GM04504 (cell line): ENCODE data around the gene DACH2.

Experiments
- DNase-seq: peaks from one replicate; pipeline ENCODE4 v3.0.0-alpha.2; 2012; ENCODE audit warnings: low read depth

The DACH2 gene

DNA sequence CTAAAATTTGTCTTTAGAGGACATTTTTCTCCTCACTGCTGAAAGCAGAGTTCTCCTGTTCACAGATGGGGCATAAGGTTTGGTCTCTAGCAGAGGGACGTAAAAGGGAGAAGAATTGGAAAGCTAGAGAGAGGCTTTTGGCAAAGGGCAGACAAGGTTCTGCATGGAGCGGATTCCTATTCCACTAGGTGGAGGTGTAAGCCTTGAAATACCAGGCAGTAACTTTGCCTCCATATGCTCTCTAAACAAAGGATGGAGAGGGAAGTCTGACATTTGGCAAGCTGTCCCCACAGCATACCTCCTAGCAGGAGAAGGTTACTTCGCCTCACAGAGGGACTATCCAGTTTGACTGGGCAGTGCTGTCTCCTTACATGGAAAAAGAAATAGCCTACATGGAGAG lies 174.7 kb downstream of the DACH2 start:
- DNase-seq, result no peak

DNA sequence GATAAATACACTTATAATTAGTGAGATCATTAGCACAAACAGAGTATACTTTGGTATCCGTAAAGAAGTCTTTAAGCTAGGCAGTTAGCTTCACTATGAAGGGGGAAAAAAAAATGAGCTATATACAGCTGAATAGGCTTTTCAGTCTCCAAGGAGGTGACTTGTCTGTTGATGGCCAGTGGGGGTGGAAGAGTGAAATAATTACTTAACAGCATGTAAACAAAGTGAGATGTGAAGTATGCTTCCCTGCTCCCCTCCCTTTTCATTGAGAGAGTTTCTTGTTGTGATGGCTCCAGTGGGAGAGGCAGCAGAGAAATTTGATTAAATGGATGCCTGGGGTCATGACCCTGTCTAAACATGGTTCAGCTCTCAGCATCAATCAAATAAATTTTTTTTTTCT lies 180.9 kb downstream of the DACH2 start:
- DNase-seq, result no peak

DNA sequence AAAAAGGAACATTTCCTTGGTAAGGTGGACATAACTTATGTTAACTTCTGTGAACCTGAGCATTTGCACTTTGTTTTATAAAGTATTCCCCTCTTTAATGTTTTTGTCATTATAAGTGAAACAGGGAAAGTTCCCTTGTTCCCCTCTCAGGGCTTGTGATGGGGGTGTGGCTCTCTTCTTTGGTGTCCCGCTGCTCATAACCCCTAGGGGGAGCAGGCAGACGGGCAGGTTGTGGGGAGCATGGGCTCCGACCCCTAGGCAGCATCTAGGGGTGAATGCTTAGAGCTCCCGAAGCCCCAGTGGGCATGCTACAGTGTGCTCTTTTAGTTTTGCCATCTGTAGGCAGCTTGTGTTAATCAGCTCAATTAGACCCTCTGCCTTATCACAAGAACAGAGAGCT lies 200.4 kb downstream of the DACH2 start:
- DNase-seq, result no peak

DNA sequence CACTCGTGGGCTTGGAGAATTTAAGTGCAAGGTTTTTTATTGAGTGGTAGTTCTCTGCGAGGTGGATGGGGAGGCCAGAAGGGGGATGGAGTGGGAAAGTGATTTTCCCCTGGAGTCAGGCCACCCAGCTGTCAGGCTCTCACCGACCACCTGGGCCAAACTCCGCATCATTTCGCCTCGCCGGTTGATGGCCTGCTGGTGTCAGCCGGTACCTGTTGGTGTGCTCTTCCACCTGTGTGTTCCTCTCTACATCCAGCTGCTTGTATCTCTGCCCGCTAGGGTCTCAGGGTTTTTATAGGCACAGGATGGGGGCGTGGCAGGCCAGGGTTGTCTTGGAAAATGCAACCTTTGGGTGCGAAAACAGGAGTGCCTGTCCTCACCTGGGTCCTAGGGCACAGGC lies 200.9 kb downstream of the DACH2 start:
- DNase-seq, result no peak

DNA sequence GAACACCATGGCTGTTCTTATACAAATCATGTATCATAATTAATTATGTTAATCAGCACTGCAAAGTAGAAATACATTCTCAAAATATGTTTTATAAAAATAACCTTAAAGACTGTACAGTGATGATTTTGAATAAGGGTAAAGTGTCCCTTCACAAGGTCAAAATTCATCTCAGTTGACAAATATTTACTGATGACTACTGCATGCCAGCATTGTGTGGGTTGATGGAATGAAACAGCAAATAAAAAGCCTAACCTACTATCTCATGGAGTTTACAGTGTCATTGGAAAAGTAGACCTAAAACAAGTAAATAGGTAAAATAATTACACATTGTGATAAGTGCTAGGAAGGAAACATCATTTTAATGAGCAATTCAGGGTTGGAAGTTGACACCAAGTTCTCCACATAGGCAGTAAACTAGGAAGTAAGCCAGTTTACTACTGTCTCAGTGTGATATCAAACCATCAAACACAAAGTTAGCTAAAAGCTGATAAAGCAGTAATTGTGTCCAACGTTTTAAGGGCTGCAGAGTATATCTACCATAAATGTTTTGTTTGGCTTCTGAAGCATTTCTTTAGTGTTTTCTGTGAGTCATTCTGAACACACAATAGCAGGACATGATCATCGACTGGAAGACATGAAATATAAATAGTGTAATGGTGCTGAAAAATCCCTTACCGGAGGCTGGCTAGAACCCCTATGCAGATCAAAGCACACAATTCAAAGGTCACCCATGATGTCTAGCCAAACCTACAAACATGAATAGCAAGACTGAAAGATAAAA lies 221.8 kb downstream of the DACH2 start:
- DNase-seq, result no peak

DNA sequence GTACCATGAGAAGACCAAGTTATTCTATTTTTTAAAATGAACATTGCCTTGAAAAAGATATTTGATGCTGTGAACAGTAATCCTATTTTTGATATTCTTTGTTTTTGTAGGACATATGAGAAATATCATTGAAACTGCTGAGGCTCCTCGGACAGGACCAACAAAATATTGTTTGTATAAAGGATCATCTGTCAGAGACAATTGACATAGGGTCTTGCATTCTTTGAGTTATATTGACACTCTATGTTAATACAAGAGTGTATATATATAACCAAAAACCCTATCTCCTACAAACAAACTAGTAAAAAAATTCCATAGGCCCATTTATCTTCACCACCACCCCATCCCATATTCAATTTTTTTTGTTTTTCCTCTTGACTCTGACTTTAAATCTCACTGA lies 222.7 kb downstream of the DACH2 start:
- no peak for DNase-seq

DNA sequence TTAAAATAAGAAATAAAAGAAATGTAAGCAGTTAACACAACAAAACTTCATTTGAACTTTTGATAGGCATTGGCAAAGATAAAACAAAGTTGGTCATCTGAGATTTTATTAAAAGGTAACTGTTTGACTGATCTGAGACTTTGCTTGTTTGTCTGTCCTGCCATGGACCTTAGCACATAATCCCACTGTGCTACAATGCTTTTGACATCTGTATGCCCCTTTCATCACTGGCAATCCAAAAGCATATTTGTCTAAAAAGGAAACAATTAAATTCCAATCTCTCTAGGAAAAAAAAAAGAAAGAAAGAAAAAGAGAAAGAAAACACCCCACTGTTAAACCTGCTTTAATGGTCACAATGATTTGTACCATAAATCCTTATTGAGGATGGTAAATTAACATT lies 231.0 kb downstream of the DACH2 start:
- DNase-seq, result no peak

DNA sequence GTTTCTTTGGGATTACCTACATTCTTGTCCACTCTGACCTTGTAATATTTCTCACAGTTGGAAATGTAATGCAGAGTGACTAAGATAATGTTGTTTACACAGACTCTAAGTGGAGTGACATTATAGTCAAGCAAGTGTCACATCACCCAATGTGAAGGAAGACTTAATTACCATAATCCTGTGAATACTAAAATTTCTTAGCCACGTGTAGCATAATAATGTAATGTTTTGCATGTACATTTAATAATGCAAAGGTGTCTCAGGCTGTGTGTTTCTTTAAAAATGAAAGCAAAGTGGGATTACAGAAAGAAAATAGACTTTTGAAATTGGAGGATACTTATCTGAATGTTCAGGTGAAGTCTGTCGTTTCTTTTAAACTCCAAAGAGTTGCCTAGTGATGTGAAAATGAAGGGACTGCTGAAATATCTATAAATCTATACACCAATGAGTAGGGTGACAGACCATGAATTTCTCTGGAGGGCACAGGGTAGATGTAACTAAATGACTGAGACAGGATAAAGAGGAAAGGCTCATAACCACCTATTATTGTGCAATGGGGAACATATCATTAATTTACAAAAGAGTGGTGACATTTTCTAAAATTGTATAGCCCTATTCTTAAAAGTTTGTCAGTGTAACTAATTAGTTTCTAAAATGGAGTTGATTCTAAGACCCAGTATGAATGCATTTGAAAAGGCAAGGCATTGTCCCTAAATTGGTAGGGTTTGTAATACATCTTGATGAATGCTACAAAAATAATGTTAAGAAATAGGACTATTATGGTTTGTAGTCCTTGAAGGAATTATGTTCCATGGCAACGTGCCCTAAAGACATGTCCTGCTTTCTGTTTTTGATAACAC lies 235.7 kb downstream of the DACH2 start:
- no peak for DNase-seq

DNA sequence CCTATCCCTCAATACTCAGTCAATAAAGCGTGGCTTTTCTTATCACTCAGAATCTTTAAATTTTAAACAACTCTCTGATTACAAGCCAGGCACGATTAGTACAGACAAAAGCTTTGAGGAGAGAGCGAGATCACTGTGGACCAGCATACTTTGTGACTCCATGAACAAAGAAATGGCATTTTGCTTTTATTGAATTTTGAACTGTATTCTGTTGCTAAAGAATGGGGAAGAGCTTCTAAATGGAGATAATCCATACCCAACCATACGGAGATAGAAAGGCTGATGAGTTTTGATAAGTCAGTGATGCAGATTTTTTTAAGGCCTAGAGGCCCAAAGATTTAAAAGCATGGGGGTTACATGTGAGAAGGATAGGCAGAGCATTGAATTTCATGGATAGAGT lies 259.1 kb downstream of the DACH2 start:
- no peak for DNase-seq

DNA sequence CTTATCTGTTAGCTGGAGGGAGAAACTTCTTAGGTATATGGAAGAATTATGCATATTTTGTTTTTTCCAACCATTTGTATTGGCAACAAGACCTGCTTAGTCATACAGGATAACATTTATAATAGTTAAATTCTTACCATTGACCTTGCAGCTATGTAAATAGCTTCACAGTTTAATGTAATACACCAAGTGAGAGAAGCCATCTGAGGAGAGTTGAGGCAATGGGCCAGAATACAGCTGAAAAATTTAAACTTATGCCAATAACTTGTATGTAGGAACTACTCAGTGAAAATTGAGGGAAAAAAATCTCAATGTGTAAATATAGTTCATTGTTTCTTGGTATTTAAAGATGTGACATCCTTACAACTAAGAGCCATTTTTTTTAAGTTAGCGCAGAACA lies 273.5 kb downstream of the DACH2 start:
- DNase-seq, result no peak

DNA sequence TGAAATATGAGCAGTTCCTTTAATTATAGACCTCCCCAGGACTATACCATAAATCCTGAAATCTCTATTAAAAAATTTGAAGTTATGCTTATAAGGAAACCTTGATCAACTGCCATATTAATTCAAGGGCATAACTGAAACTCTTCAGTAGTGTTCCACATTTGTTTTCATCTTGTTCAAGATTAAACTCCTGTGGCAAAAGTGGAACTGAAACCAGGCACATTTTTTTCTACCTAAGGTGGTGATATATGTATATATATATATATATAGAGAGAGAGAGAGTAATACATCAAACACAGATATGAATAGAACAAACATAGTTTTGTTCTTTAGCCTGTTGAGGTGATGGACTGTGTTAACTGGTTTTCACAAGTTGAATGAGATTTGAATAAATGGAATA lies 287.9 kb downstream of the DACH2 start:
- no peak for DNase-seq

DNA sequence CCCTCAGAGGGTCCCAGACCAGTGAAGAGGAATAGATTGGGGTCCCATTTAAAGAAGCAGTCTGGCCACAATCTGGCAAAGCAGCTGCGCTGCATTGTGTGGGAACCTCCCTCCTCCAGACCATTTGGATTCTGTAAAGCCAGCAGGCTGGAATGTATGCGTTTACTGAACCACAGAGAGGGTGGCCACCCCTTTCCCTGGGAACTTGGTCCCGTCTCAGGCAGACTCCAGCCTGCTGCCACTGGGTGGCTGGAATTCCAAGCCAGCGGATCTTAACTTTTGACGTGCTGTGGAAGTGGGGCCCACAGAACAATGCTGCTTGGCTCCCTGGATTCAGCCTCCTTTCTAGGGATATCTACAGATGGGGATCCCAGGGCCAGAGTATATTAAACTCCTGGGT lies 307.2 kb downstream of the DACH2 start:
- no peak for DNase-seq

DNA sequence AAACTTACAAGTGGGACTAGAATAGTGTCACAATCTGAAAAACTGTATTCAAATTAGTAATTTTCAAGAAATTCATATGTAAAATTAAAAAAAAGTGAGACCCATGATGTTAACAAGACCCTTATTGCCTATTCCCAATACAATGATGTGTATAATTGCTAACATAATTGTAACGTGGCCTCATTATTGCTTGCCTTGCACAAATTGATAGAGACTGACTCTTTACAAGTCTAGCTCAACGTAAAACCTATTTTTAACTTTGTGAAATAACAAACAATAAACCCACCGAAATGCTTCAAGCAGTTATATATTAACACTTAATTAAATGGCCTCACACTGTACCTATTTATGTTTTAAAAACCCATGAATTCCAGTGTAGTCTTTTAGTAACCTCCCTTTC lies 312.5 kb downstream of the DACH2 start:
- DNase-seq, result no peak

DNA sequence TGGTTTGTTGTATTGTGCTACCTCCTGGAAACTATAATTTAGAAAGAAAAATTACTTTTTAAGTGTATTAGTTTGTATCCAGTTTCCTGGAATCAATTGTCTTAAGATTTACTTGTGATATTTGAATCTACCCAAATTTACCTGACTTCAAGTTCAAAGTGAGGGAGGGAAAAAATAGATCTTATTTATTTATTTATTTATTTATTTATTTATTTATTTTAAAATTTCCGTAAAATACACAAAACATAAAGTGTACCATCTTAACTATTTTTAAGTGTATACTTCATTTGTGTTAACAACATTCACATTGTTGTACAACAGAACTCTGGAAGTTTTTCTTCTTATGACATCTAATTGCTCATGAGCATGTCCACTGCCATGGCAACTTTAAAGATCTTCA lies 356.0 kb downstream of the DACH2 start:
- DNase-seq, result no peak

DNA sequence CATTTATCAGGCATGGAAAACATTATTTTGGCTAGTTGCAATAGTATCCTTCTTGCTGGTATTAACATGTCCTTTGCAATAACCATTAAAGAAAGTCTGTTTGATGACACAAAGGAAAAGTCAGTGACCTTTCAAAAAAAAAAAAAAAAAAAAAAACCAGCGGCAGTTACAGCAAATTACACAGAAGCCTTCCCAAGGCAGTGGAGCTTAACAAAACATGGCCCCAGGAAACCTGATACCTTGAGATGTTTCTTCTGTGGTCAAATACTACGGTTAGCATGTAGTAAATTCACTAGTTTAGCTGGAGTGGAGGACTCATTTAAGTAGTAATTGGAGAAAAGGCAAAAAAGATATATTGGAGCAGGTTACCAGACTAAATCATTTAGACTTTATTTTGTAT lies 359.1 kb downstream of the DACH2 start:
- DNase-seq, result no peak

DNA sequence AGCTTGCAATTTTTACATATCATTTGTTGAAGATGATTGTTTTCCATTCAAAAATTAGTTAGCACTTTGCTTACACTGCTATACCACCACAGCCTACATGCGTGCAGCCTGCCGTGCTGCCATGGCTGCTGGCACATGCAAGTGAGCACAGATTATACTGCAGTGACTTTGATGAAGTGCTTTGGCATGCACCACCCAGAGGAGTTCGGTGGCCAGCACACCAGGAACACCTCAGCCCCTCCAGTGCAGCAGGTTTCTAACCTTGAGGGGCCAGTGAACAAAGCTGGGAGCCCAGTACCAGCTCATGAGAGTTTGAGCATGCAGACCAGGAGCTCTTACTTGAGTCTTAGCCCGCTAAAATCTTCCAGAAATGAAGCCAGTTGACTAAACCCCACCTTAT lies 431.5 kb downstream of the DACH2 start:
- DNase-seq, result no peak

DNA sequence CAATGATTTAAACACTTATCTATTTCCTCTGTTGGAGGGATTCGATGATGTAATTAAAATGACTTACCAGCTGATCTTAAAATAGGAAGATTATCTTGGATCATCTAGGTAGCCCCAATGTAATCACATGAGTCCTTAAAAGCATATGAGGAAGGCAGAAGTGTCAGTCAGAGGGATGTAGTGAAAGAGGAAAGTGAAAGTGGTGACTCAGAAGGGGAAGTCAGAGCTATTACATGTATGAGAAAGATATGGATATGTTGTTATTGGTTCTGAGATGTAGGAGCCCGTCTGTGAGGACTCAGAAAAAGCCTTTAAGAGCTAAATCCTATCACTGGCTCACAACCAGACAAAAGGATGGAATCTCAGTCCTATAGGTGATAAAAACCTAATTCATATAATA lies 456.4 kb downstream of the DACH2 start:
- DNase-seq, result no peak

DNA sequence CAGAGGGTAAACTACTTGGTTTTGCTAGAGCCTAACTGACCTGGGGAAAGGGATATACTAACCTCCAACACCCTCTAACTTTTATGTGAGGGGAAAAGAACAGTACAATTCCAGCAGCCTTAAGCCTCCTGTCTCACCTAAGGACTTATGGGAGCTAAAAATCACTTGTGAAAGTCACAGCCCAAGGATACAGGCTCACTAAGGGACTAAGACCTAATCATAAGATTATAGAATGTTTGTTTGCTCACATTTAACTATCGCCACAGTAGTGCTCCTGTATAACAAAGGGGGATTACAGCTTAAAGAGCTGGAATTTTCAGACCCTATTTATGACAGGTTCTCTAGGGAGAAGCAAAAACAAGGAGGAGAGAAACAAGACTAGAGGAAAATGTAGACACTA lies 548.7 kb downstream of the DACH2 start:
- DNase-seq, result no peak

DNA sequence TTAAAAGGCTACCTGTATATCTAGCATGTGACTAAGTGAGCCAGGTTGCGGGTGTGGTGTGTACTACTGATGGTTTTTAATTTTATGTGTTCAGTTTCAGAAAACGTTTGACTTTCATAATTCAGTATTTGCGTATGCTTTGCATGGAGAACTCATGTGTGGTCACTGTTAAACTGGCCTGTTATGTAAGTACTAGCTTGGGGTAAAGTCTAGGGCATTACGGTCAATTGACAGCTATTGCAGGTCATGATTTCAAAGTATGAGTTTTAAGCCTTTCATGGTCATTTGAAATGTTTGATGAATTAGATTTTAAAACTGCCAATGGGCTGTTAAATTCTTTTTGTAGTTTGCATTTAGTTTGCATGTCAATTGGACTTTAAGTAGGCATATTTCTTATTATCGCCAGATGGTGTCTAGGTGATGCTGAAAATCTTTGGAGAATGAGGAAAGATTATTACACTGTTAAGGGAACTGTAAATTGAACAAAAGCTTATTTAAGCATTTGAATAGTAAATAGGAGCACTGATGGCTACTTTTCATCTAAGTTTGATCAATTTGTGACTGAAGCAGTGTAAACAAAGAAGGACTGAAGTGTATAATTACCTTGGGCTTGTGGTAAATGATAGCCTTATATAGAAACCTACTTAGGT lies 563.4 kb downstream of the DACH2 start:
- no peak for DNase-seq

DNA sequence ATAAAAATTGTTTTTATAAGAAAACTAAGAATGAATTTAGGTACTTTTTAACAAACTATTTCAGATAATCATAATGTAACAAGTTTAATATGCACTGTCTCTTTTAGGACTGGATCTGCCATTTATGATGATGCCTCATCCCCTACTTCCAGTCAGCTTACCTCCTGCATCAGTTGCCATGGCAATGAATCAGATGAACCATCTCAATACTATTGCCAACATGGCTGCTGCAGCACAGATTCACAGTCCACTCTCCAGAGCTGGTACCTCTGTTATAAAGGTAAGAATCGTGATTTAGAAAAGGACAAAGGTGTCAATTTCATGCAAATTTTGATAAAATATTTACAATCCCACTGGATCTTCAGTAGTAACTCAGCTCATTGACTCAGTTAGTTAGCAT lies 566.2 kb downstream of the DACH2 start:
- DNase-seq, result no peak

DNA sequence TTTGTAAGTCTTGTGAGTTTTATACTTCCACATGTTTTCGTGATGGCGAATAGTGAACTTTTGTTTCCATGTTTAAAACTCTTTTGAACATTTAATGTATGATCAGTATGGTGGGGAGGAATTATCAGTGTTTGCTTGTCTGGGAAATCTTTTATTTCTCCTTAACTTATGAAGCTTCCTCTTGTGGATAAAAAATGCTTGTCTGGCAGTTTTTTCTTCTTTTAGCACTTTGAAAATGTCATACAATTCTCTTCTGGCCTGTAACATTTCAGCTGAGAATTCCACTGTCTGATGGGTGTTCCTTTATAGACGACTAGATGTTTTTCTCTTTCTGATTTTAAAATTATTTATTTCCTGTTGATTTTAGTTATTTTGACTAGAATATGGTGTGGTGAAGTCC lies 576.0 kb downstream of the DACH2 start:
- DNase-seq, result no peak

DNA sequence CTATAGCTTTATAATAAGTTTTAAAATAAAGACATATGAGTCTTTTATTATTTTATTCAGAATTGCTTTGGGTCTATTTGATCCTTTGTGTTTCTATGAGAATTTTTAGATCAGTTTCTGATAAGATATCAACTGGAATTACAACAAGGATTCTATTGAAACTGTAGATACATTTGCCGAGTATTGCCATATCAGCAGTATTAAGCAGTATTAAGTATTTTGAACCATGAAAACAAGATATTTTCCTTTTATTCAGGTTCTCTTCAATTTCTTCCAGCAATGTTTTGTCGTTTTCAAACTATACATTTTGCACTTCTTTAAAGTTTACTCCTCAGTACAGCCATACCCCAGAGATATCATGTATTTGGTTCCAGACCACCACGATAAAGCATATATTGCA lies 598.8 kb downstream of the DACH2 start:
- no peak for DNase-seq

DNA sequence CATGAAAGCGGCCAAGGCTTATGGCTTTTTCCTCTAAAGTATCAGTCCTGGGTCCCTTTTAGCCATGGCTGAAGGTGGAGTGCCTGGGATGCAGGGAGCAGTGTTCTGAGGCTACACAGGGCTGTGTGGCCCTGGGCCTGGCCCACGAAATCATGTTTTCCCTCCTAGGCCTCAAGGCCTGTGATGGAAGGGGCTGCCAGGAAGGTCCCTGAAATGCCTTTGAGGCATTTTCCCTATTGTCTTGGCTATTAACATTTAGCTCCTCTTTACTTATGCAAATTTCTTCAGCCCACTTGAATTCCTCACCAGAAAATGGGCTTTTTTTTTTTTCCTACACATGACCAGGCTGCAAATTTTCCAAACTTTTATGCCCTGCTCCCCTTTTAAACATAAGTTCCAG lies 657.0 kb downstream of the DACH2 start:
- no peak for DNase-seq
